DOHH2 (cell line): ENCODE results near the gene SYNDIG1L.

Source experiments
- H3F3A ChIP-seq: fragments of 200-600 bp; sonication (generic), shearing (Covaris generic); 2 replicates; pipeline ENCODE4 v1.6.0; 2016; ENCODE audit warnings: antibody characterized with exemption, mild to moderate bottlenecking; ENCODE audit not compliant: control insufficient read depth, insufficient read depth
- H3K27ac ChIP-seq: fragments of 200-600 bp; sonication (generic); 2 replicates; pipeline ENCODE4 v1.5.1; 2014; ENCODE audit warnings: low read depth, mild to moderate bottlenecking, low read length, moderate library complexity
- H3K27me3 ChIP-seq: fragments of 200-600 bp; sonication (generic); 2 replicates; pipeline ENCODE4 v1.6.1; 2014; ENCODE audit warnings: mild to moderate bottlenecking, low read length, mixed read lengths; ENCODE audit not compliant: control insufficient read depth
- H3K36me3 ChIP-seq: fragments of 200-600 bp; sonication (generic); 2 replicates; pipeline ENCODE4 v1.6.1; 2014; ENCODE audit warnings: mild to moderate bottlenecking, low read length, moderate library complexity, mixed read lengths; ENCODE audit not compliant: control insufficient read depth
- H3K4me1 ChIP-seq: fragments of 200-600 bp; sonication (generic); 2 replicates; pipeline ENCODE4 v1.6.1; 2014; ENCODE audit warnings: mild to moderate bottlenecking, low read length, mixed read lengths; ENCODE audit not compliant: control insufficient read depth
- H3K4me2 ChIP-seq: fragments of 200-600 bp; sonication (generic); 2 replicates; pipeline ENCODE4 v1.6.0; 2014; ENCODE audit warnings: mild to moderate bottlenecking, low read length, moderate library complexity
- H3K4me3 ChIP-seq: fragments of 200-600 bp; sonication (generic); 2 replicates; pipeline ENCODE4 v1.5.1; 2014; ENCODE audit warnings: mild to moderate bottlenecking, low read length, mixed read lengths
- H3K79me2 ChIP-seq: fragments of 200-600 bp; sonication (generic); 2 replicates; pipeline ENCODE4 v1.6.1; 2014; ENCODE audit warnings: mild to moderate bottlenecking, low read length, mixed read lengths; ENCODE audit not compliant: control insufficient read depth
- H3K9me2 ChIP-seq: fragments of 200-600 bp; sonication (generic); replicated peaks from 2 replicates; pipeline ENCODE4 v1.6.1; 2014; ENCODE audit warnings: mild to moderate bottlenecking, low read length, mixed read lengths; ENCODE audit not compliant: control insufficient read depth
- H3K9me3 ChIP-seq: fragments of 200-600 bp; sonication (generic); 2 replicates; pipeline ENCODE4 v1.6.1; 2014; ENCODE audit warnings: antibody characterized with exemption, low read length, mixed read lengths; ENCODE audit not compliant: control insufficient read depth, insufficient read depth
- H4K20me1 ChIP-seq: fragments of 200-600 bp; sonication (generic); 2 replicates; pipeline ENCODE4 v1.6.0; 2014; ENCODE audit warnings: low read depth, mild to moderate bottlenecking, antibody characterized with exemption, low read length, moderate library complexity; ENCODE audit not compliant: control insufficient read depth, insufficient read depth
- CTCF ChIP-seq: fragments of 200-600 bp; sonication (generic); IDR thresholded peaks from one replicate; pipeline ENCODE4 v1.5.1; 2014; ENCODE audit warnings: antibody characterized with exemption, mild to moderate bottlenecking, low read depth, low read length; ENCODE audit not compliant: poor library complexity, severe bottlenecking
- EZH2phosphoT487 ChIP-seq: fragments of 200-600 bp; sonication (generic); IDR thresholded peaks from 2 replicates; pipeline ENCODE4 v1.6.1; 2017; ENCODE audit warnings: borderline replicate concordance, mild to moderate bottlenecking, antibody characterized with exemption, low read length, moderate library complexity, mixed read lengths

Gene SYNDIG1L

GRCh38 chr14:74426202-74426582 lies at the start of gene SYNDIG1L:
TSS of gene SYNDIG1L (minus strand) at chr14:74426210. CDS start at chr14:74409744, 16,466 bp downstream.
- H3K4me2 ChIP-seq = no peak within 1 kb of the TSS
- H3K27ac ChIP-seq = no peak within 1 kb of the TSS
- H3K4me1 ChIP-seq = no peaks in the 10 kb centered on the region

GRCh38 chr14:74475678-74476077 lies 49.7 kb upstream of the SYNDIG1L start:
- no peak for TF ChIP-seq EZH2phosphoT487
- no peaks in the 10 kb centered on the region for H3K9me2 ChIP-seq
- no peak overlapping the region for H3K4me2 ChIP-seq
- peaks cover 3% of the 10 kb centered on the region; the same call in 1 of the 2 replicates for H3K27me3 ChIP-seq
- no peaks in the 10 kb centered on the region for H3K9me3 ChIP-seq
- H3F3A ChIP-seq = no peaks in the 10 kb centered on the region
- no peaks in the 10 kb centered on the region for H3K79me2 ChIP-seq
- no peak overlapping the region for H3K27ac ChIP-seq
- no peaks in the 10 kb centered on the region for H3K36me3 ChIP-seq
- H3K4me3 ChIP-seq = no peak overlapping the region
- no peaks in the 10 kb centered on the region for H3K4me1 ChIP-seq
- no peaks in the 10 kb centered on the region for H4K20me1 ChIP-seq

More at GRCh38 chr14:74426202-74426582, at the start of gene SYNDIG1L:
- no peaks in the 10 kb centered on the region for H3K79me2 ChIP-seq
- no peaks in the 10 kb centered on the region for H3K9me3 ChIP-seq
- H3K27me3 ChIP-seq = 0 out of 2 replicates have a peak, but pooled peaks cover 4% of the 10 kb centered on the region
- no peaks in the 10 kb centered on the region for H3F3A ChIP-seq
- H3K4me3 ChIP-seq = no peak within 1 kb of the TSS
- no peaks in the 10 kb centered on the region for H3K36me3 ChIP-seq
- no peak for TF ChIP-seq EZH2phosphoT487
- TF ChIP-seq CTCF = no peak
- no peaks in the 10 kb centered on the region for H3K9me2 ChIP-seq
- H4K20me1 ChIP-seq = no peaks in the 10 kb centered on the region

GRCh38 chr14:74474376-74474775 lies 48.4 kb upstream of the SYNDIG1L start:
- no peak for TF ChIP-seq EZH2phosphoT487
- TF ChIP-seq CTCF = no peak
- Histone ChIP-seq H3F3A (no peaks in the 10 kb centered on the region), H3K4me2 (no peak overlapping the region), H3K27me3 (peaks cover 4% of the 10 kb centered on the region; the same call in 1 of the 2 replicates), H3K9me3 (no peaks in the 10 kb centered on the region), H3K4me1 (no peaks in the 10 kb centered on the region), H3K4me3 (no peak overlapping the region), H4K20me1 (no peaks in the 10 kb centered on the region), H3K27ac (no peak overlapping the region), H3K36me3 (no peaks in the 10 kb centered on the region), H3K9me2 (no peaks in the 10 kb centered on the region), H3K79me2 (no peaks in the 10 kb centered on the region)

- no peaks in the 10 kb centered on the region for H3K9me2 ChIP-seq
- TF ChIP-seq EZH2phosphoT487 = no peak
- no peak for TF ChIP-seq CTCF
- H3K9me3 ChIP-seq = no peaks in the 10 kb centered on the region
- no peaks in the 10 kb centered on the region for H3F3A ChIP-seq
- no peaks in the 10 kb centered on the region for H3K79me2 ChIP-seq
- H3K4me2 ChIP-seq = no peak overlapping the region
- H4K20me1 ChIP-seq = no peaks in the 10 kb centered on the region
- H3K4me1 ChIP-seq = no peaks in the 10 kb centered on the region
- H3K27ac ChIP-seq = no peak overlapping the region
- H3K36me3 ChIP-seq = no peaks in the 10 kb centered on the region
- H3K4me3 ChIP-seq = no peak overlapping the region
- peaks cover 4% of the 10 kb centered on the region; the same call in 1 of the 2 replicates for H3K27me3 ChIP-seq
Measured at GRCh38 chr14:74472601-74473000, 46.6 kb upstream of the SYNDIG1L start.
